Neuronal stem cell (in vitro differentiated cells): ENCODE results near the gene CAND2.

Source experiments
- DNase-seq: peaks from one replicate; pipeline ENCODE4 v3.0.0-alpha.2; 2013; ENCODE audit warnings: low spot score
- H2AFZ ChIP-seq: one replicate; pipeline ENCODE4 v1.6.1; 2013; ENCODE audit warnings: mild to moderate bottlenecking, low read length, inconsistent platforms
- H2AK5ac ChIP-seq: 2 replicates; pipeline ENCODE4 v1.6.1; 2013; ENCODE audit warnings: low read depth, mild to moderate bottlenecking, inconsistent platforms, low read length, moderate library complexity, mixed read lengths
- H2BK120ac ChIP-seq: 2 replicates; pipeline ENCODE4 v1.6.1; 2013; ENCODE audit warnings: low read depth, mild to moderate bottlenecking, inconsistent platforms, low read length, moderate library complexity, mixed read lengths
- H2BK12ac ChIP-seq: one replicate; pipeline ENCODE4 v1.6.1; 2013; ENCODE audit warnings: low read length, inconsistent platforms
- H2BK15ac ChIP-seq: 2 replicates; pipeline ENCODE4 v1.6.1; 2013; ENCODE audit warnings: mild to moderate bottlenecking, low read length, inconsistent platforms, mixed read lengths
- H2BK5ac ChIP-seq: one replicate; pipeline ENCODE4 v1.6.1; 2013; ENCODE audit warnings: inconsistent platforms, mild to moderate bottlenecking, low read length, moderate library complexity
- H3K14ac ChIP-seq: one replicate; pipeline ENCODE4 v1.6.1; 2013; ENCODE audit warnings: low read length, inconsistent platforms
- H3K18ac ChIP-seq: 2 replicates; pipeline ENCODE4 v1.6.1; 2013; ENCODE audit warnings: low read length, inconsistent platforms
- H3K23ac ChIP-seq: 2 replicates; pipeline ENCODE4 v1.6.1; 2013; ENCODE audit warnings: low read depth, mild to moderate bottlenecking, mixed read lengths, low read length, inconsistent platforms; ENCODE audit not compliant: poor library complexity
- H3K27ac ChIP-seq: replicated peaks from 3 replicates; pipeline ENCODE4 v1.5.1; 2013; ENCODE audit warnings: low read length, inconsistent platforms
- H3K27me3 ChIP-seq, 3 experiments: 2 replicates each; pipeline ENCODE4 v1.6.1; 2013; ENCODE audit warnings: low read length in 3 of 3, mild to moderate bottlenecking in 2 of 3, inconsistent platforms in 1 of 3, low read depth in 1 of 3, mixed read lengths in 1 of 3, moderate library complexity in 1 of 3; ENCODE audit not compliant: control insufficient read depth in 3 of 3, insufficient read depth in 3 of 3
- H3K36me3 ChIP-seq, 2 donors: replicated peaks in 1 of 2; 2 replicates each; pipeline ENCODE4 v1.6.1; 2013; ENCODE audit warnings: low read length in 2 of 2; ENCODE audit not compliant: control insufficient read depth in 2 of 2, insufficient read depth in 2 of 2
- H3K4ac ChIP-seq: 2 replicates; pipeline ENCODE4 v1.6.1; 2013; ENCODE audit warnings: inconsistent platforms, mild to moderate bottlenecking, low read length, moderate library complexity
- H3K4me1 ChIP-seq, 2 donors: 1 replicate in 1 of 2; 2 replicates in 1 of 2; pipeline ENCODE4 v1.6.1; 2013; ENCODE audit warnings: low read length in 2 of 2, low read depth in 1 of 2; ENCODE audit not compliant: control insufficient read depth in 2 of 2, insufficient read depth in 1 of 2
- H3K4me2 ChIP-seq: one replicate; pipeline ENCODE4 v1.6.1; 2013; ENCODE audit warnings: mild to moderate bottlenecking, low read length, inconsistent platforms; ENCODE audit not compliant: insufficient read depth, poor library complexity, severe bottlenecking
- H3K4me3 ChIP-seq, 2 donors: 2 replicates each; pipeline ENCODE4 v1.5.1; 2013; ENCODE audit warnings: low read length in 2 of 2, mild to moderate bottlenecking in 2 of 2, inconsistent platforms in 1 of 2, moderate library complexity in 1 of 2
- H3K79me1 ChIP-seq: one replicate; pipeline ENCODE4 v1.6.1; 2013; ENCODE audit warnings: low read depth, mild to moderate bottlenecking, inconsistent platforms, low read length, moderate library complexity
- H3K9ac ChIP-seq: one replicate; pipeline ENCODE4 v1.6.1; 2013; ENCODE audit warnings: mild to moderate bottlenecking, low read depth, low read length, inconsistent platforms; ENCODE audit not compliant: poor library complexity
- H3K9me3 ChIP-seq, 2 donors: replicated peaks in 1 of 2; 2 replicates each; pipeline versions ENCODE3 to v1.6.1; 2013; ENCODE audit warnings: low read length in 2 of 2, mild to moderate bottlenecking in 2 of 2, inconsistent platforms in 1 of 2, low read depth in 1 of 2, mixed read lengths in 1 of 2, moderate library complexity in 1 of 2; ENCODE audit not compliant: control insufficient read depth in 2 of 2, insufficient read depth in 1 of 2
- H4K8ac ChIP-seq: one replicate; pipeline ENCODE4 v1.6.1; 2013; ENCODE audit warnings: low read depth, mild to moderate bottlenecking, inconsistent platforms, low read length, moderate library complexity
- H4K91ac ChIP-seq: one replicate; pipeline ENCODE4 v1.6.1; 2013; ENCODE audit warnings: low read length, low read depth, mild to moderate bottlenecking, inconsistent platforms; ENCODE audit not compliant: poor library complexity
- WGBS, 2 donors: extraction: QIAGEN DNeasy Blood & Tissue Kit; methylation state at CpG; one replicate each; pipeline ENCODE4 v1.1.7; 2013; ENCODE audit warnings: missing lambda C conversion rate in 2 of 2, mixed read lengths in 1 of 2; ENCODE audit not compliant: insufficient read length in 2 of 2, insufficient replicate concordance in 1 of 2; ENCODE audit errors: extremely low coverage in 2 of 2; 5-methylcytosine and 5-hydroxymethylcytosine counted together

The CAND2 gene

GRCh38 chr3:12751571-12751970 is 44.9 kb upstream of the CAND2 start:
- no peak overlapping the region for H4K8ac ChIP-seq
- H2AK5ac ChIP-seq = no peak overlapping the region
- no peak overlapping the region for H2AFZ ChIP-seq
- H4K91ac ChIP-seq = no peak overlapping the region
- H2BK15ac ChIP-seq = no peak overlapping the region
- no peak overlapping the region for H3K14ac ChIP-seq
- H3K23ac ChIP-seq = no peak overlapping the region
- WGBS, 2 donors = no CpG with 5 or more reads among the region's 5 CpGs
- H3K4me2 ChIP-seq = no peak overlapping the region
- no peak overlapping the region for H3K4me3 ChIP-seq
- no peak overlapping the region for H3K4ac ChIP-seq
- H3K27me3 ChIP-seq = peaks cover 0 to 5% (median 0%) of the 10 kb centered on the region in 3 experiments
- H3K18ac ChIP-seq = no peak overlapping the region
- H2BK12ac ChIP-seq = no peak overlapping the region
- peaks cover 0 to 2% of the 10 kb centered on the region in 2 donors for H3K4me1 ChIP-seq
- H3K9me3 ChIP-seq = peaks cover 0 to 3% of the 10 kb centered on the region in 2 donors
- DNase-seq = no peak
- no peak overlapping the region for H3K27ac ChIP-seq
- no peak overlapping the region for H3K9ac ChIP-seq
- H3K36me3 ChIP-seq = no peaks in the 10 kb centered on the region
- H2BK120ac ChIP-seq = no peak overlapping the region
- H2BK5ac ChIP-seq = no peak overlapping the region
- no peaks in the 10 kb centered on the region for H3K79me1 ChIP-seq

- no peaks in the 10 kb centered on the region for H3K4me1 ChIP-seq
- H3K4ac ChIP-seq = no peak overlapping the region
- no peaks in the 10 kb centered on the region for H3K36me3 ChIP-seq
- H2BK15ac ChIP-seq = no peak overlapping the region
- no peak overlapping the region for H2AK5ac ChIP-seq
- no peak overlapping the region for H3K27ac ChIP-seq
- H4K91ac ChIP-seq = no peak overlapping the region
- H2AFZ ChIP-seq = no peak overlapping the region
- WGBS, 2 donors = no CpG with 5 or more reads among the region's 3 CpGs
- H2BK120ac ChIP-seq = no peak overlapping the region
- H3K4me3 ChIP-seq = no peak overlapping the region
- no peak overlapping the region for H3K23ac ChIP-seq
- peak overlapping the region; percentile 92 for H4K8ac ChIP-seq
- H2BK5ac ChIP-seq = no peak overlapping the region
- H3K27me3 ChIP-seq = peaks cover 0 to 5% (median 0%) of the 10 kb centered on the region in 3 experiments
- H3K9ac ChIP-seq = no peak overlapping the region
- H3K4me2 ChIP-seq = no peak overlapping the region
- peaks cover 0 to 3% of the 10 kb centered on the region in 2 donors for H3K9me3 ChIP-seq
- no peak for DNase-seq
- no peak overlapping the region for H3K18ac ChIP-seq
- no peak overlapping the region for H3K14ac ChIP-seq
- H3K79me1 ChIP-seq = no peaks in the 10 kb centered on the region
- H2BK12ac ChIP-seq = no peak overlapping the region
Measured at GRCh38 chr3:12752102-12752501, 44.4 kb upstream of the CAND2 start.

GRCh38 chr3:12752809-12753208 is 43.7 kb upstream of the CAND2 start:
- H3K4me1 ChIP-seq = no peaks in the 10 kb centered on the region
- H3K36me3 ChIP-seq = no peaks in the 10 kb centered on the region
- H3K18ac ChIP-seq = no peak overlapping the region
- H2BK12ac ChIP-seq = no peak overlapping the region
- no peak overlapping the region for H2BK15ac ChIP-seq
- H2BK5ac ChIP-seq = no peak overlapping the region
- no peak overlapping the region for H3K23ac ChIP-seq
- no peak overlapping the region for H3K4me3 ChIP-seq
- H2AK5ac ChIP-seq = no peak overlapping the region
- H3K27ac ChIP-seq = no peak overlapping the region
- H3K79me1 ChIP-seq = no peaks in the 10 kb centered on the region
- no peak overlapping the region for H3K14ac ChIP-seq
- H3K9me3 ChIP-seq = peaks cover 0 to 3% of the 10 kb centered on the region in 2 donors
- peaks cover 0 to 5% (median 0%) of the 10 kb centered on the region in 3 experiments for H3K27me3 ChIP-seq
- no peak overlapping the region for H4K8ac ChIP-seq
- H2AFZ ChIP-seq = no peak overlapping the region
- no peak overlapping the region for H3K9ac ChIP-seq
- no peak overlapping the region for H3K4ac ChIP-seq
- whole genome bisulfite sequencing, 2 donors = no CpG with 5 or more reads among the region's 2 CpGs
- no peak for DNase-seq
- H2BK120ac ChIP-seq = no peak overlapping the region
- H3K4me2 ChIP-seq = no peak overlapping the region
- no peak overlapping the region for H4K91ac ChIP-seq

- no peak overlapping the region for H3K14ac ChIP-seq
- no peak overlapping the region for H2BK5ac ChIP-seq
- no peak for DNase-seq
- no peak overlapping the region for H3K4ac ChIP-seq
- no peaks in the 10 kb centered on the region for H3K36me3 ChIP-seq
- no peak overlapping the region for H2AK5ac ChIP-seq
- no peak overlapping the region for H3K23ac ChIP-seq
- H2BK12ac ChIP-seq = no peak overlapping the region
- H2AFZ ChIP-seq = no peak overlapping the region
- no peak overlapping the region for H2BK120ac ChIP-seq
- no peak overlapping the region for H3K27ac ChIP-seq
- no peak overlapping the region for H3K4me2 ChIP-seq
- H4K8ac ChIP-seq = no peak overlapping the region
- no peak overlapping the region for H2BK15ac ChIP-seq
- H3K4me3 ChIP-seq = no peak overlapping the region
- no peak overlapping the region for H4K91ac ChIP-seq
- no peaks in the 10 kb centered on the region for H3K79me1 ChIP-seq
- no peak overlapping the region for H3K9ac ChIP-seq
- H3K18ac ChIP-seq = no peak overlapping the region
- WGBS, 2 donors = no CpG with 5 or more reads among the region's 9 CpGs
- peaks cover 0 to 3% of the 10 kb centered on the region in 2 donors for H3K9me3 ChIP-seq
- no peaks in the 10 kb centered on the region for H3K27me3 ChIP-seq
- no peaks in the 10 kb centered on the region for H3K4me1 ChIP-seq
Measured at GRCh38 chr3:12753275-12754028, 43.0 kb upstream of the CAND2 start.
